DOHH2 (cell line): ENCODE measurements around the gene FABP7.

Source experiments
- CTCF ChIP-seq: fragments of 200-600 bp; sonication (generic); IDR thresholded peaks from one replicate; pipeline ENCODE4 v1.5.1; 2014; ENCODE audit warnings: antibody characterized with exemption, mild to moderate bottlenecking, low read depth, low read length; ENCODE audit not compliant: poor library complexity, severe bottlenecking
- EZH2phosphoT487 ChIP-seq: fragments of 200-600 bp; sonication (generic); IDR thresholded peaks from 2 replicates; pipeline ENCODE4 v1.6.1; 2017; ENCODE audit warnings: borderline replicate concordance, mild to moderate bottlenecking, antibody characterized with exemption, low read length, moderate library complexity, mixed read lengths

- no peak for TF ChIP-seq CTCF
- TF ChIP-seq EZH2phosphoT487: no peak
These were observed 46.3 kb upstream of the FABP7 start for GRCh38 chr6:122733259-122733658.
